Activated T-cell treated with anti-CD3 and anti-CD28 coated beads, Interleukin-2, amount 50 U/mL, for 72 hours (primary cell): ENCODE measurements around the gene NUP133. TPM values are rescaled to one million over a fixed set of nuclear protein-coding genes. Genes with fewer than 3 reads are reported as not detected.
"Not testable (repeated sequence)": the region's sequence is repeated elsewhere in the genome, so short reads cannot be mapped to it uniquely, and the experiment has no call there.

ENCODE experiments used
- ATAC-seq, 2 donors: fragments of 150-1000 bp; cut with Tn5 transposase; replicated peaks in 1 of 2; 2 replicates each; pipeline ENCODE4 v1.10.0; 2021; ENCODE audit warnings: moderate library complexity in 2 of 2, mild to moderate bottlenecking in 1 of 2
- DNase-seq, 2 donors: peaks; one replicate each; pipeline ENCODE4 v3.0.0; 2021 to 2022; ENCODE audit warnings: mixed read lengths in 1 of 2
- H3K27ac Mint-ChIP-seq: one replicate; pipeline ENCODE4 v1.8.0; 2022; ENCODE audit warnings: mild to moderate bottlenecking, moderate library complexity, mixed read lengths
- H3K27me3 Mint-ChIP-seq: one replicate; pipeline ENCODE4 v1.8.0; 2022; ENCODE audit warnings: low read depth, mixed read lengths
- H3K36me3 Mint-ChIP-seq, 2 donors: one replicate each; pipeline ENCODE4 v1.8.0; 2022; ENCODE audit warnings: mixed read lengths in 2 of 2, mild to moderate bottlenecking in 1 of 2; ENCODE audit not compliant: insufficient read depth in 2 of 2
- H3K4me1 Mint-ChIP-seq: one replicate; pipeline ENCODE4 v1.8.0; 2022; ENCODE audit warnings: low read depth, mixed read lengths
- H3K4me3 Mint-ChIP-seq, 2 donors: one replicate each; pipeline ENCODE4 v1.8.0; 2022; ENCODE audit warnings: mild to moderate bottlenecking in 2 of 2, mixed read lengths in 2 of 2, moderate library complexity in 2 of 2
- H3K9me3 Mint-ChIP-seq, 2 donors: one replicate each; pipeline ENCODE4 v1.8.0; 2022; ENCODE audit warnings: mixed read lengths in 2 of 2
- total RNA-seq, 2 donors: library from RNA; stranded (reverse); gene quantifications; one replicate each; pipeline ENCODE4 v1.2.3, GENCODE V29; 2022

Gene NUP133
- total RNA-seq, 2 donors from 2014 or later, result 42.8 to 53.4 TPM

DNA sequence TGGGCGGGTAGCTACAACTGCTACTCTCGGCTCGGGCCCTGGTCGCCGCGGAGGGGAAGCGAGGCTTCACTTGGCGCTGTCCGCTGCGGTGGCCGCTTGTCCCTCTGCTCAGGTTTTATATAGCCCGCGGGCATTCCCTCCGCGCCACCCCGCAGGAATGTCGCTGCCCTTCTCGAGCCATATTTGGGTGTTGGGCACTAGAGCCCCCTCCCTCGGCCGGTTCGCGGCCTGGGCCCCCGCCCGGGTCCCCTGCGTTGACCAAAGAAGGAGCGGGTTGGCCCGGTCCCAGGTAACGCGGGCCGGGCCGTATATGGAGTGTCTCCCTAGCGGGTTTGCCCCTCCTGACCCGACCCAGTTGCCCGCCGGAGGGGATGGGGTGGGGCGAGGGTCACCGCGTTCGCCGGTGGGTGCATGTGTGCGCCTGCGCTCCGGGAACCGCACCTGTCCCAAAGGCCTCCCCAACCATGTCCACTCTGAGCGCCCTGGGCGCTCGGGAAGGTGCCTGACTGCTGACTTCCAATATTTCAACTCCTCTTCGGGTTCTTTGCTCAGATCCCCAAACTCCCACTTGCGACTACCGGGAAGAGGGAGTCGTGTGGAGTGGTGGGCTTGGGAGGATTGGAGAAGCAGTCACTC, 74.0 kb downstream of the NUP133 start, which contains the start of gene ACTA1:
Gene ACTA1, minus strand, starts transcription at position 90 of the 636 bp plus-strand sequence. CDS start 979 bp downstream, outside the sequence.
- H3K4me3 Mint-ChIP-seq, result no peak within 1 kb of the TSS
- peaks cover 84% of the 10 kb centered on the region for H3K27me3 Mint-ChIP-seq
- ATAC-seq, result no peak
- no peak for DNase-seq
- H3K36me3 Mint-ChIP-seq, result peaks cover 3 to 11% of the 10 kb centered on the region in 2 donors
- peaks cover 33% of the 10 kb centered on the region for H3K4me1 Mint-ChIP-seq
- H3K9me3 Mint-ChIP-seq, result no peaks in the 10 kb centered on the region
- no peak within 1 kb of the TSS for H3K27ac Mint-ChIP-seq

DNA sequence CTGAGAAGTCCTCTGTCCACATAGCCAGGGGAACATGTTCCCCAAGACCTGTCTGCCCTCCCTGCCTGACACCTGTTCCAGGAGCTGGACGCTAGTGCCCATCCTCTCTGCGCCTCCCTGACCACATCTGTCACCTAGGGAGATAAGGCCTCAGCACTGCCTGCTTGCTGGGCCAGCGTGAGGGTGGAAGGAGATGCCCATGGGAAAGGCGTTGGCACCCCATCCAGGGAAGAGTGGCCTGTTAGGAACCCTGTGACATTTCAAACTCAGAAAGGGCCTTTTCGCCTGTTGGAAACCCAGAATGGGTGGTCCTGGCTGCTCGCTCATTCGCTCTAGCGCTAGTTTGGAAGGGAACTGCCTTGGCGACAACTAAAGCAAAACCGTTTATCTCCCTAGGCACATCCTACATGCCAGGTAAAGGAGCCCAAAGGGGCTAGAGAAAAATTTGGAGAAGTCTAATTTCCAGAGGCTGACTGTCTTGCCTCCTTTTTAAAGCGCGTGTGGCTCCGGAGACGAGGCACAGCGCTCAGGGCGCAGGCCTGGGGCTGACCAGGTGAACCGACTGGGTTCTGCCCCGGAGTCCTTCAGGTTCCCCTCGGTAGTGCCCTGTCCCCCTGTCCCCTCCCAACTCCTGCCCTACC, 74.7 kb downstream of the NUP133 start:
- ATAC-seq (peak in 1 of 2 donors; percentile 20), DNase-seq (no peak)
- no peak overlapping the region for H3K27ac Mint-ChIP-seq
- H3K36me3 Mint-ChIP-seq, result peaks cover 3 to 7% of the 10 kb centered on the region in 2 donors
- peaks cover 81% of the 10 kb centered on the region for H3K27me3 Mint-ChIP-seq
- H3K9me3 Mint-ChIP-seq, result no peaks in the 10 kb centered on the region
- no peak overlapping the region for H3K4me3 Mint-ChIP-seq
- peaks cover 28% of the 10 kb centered on the region for H3K4me1 Mint-ChIP-seq

DNA sequence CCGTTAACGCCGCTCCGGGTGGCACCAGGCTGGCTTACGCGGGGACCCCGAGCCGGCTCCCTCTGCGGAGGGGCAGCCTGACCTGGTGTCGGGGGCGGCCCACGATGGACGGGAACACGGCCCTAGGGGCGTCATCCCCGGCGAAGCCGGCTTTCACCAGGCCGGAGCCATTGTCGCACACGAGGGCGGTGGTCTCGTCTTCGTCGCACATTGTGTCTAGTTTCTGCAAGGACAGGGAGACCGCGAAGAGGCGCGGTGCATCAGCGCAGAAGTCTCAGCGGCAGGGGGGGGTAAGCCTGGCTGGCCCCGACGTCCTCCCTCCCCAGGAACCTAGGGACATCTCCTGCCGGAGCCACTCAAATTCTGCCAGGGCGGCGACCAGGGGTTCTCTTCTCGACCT, 75.2 kb downstream of the NUP133 start:
- peaks cover 82% of the 10 kb centered on the region for H3K27me3 Mint-ChIP-seq
- H3K27ac Mint-ChIP-seq, result no peak overlapping the region
- H3K9me3 Mint-ChIP-seq, result no peaks in the 10 kb centered on the region
- H3K4me1 Mint-ChIP-seq, result peaks cover 23% of the 10 kb centered on the region
- peaks cover 3 to 4% of the 10 kb centered on the region in 2 donors for H3K36me3 Mint-ChIP-seq
- DNase-seq (no peak), ATAC-seq (no peak)
- no peak overlapping the region for H3K4me3 Mint-ChIP-seq

DNA sequence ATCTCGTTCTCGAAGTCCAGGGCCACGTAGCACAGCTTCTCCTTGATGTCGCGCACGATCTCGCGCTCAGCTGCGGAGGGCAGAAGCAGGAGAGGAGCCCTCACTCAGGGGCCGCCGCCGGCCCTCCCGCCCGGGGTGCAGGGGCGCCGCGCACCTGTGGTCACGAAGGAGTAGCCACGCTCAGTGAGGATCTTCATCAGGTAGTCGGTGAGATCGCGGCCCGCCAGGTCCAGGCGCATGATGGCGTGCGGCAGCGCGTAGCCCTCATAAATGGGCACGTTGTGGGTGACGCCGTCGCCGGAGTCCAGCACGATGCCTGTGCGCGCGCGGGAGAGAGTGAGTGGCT, 76.1 kb downstream of the NUP133 start:
- ATAC-seq, result no peak
- peaks cover 3 to 4% of the 10 kb centered on the region in 2 donors for H3K36me3 Mint-ChIP-seq
- H3K9me3 Mint-ChIP-seq, result no peaks in the 10 kb centered on the region
- peaks cover 80% of the 10 kb centered on the region for H3K27me3 Mint-ChIP-seq
- no peak overlapping the region for H3K27ac Mint-ChIP-seq
- H3K4me3 Mint-ChIP-seq, result peak overlapping the region; percentile 83 to 86
- DNase-seq, result no peak
- peaks cover 20% of the 10 kb centered on the region for H3K4me1 Mint-ChIP-seq

DNA sequence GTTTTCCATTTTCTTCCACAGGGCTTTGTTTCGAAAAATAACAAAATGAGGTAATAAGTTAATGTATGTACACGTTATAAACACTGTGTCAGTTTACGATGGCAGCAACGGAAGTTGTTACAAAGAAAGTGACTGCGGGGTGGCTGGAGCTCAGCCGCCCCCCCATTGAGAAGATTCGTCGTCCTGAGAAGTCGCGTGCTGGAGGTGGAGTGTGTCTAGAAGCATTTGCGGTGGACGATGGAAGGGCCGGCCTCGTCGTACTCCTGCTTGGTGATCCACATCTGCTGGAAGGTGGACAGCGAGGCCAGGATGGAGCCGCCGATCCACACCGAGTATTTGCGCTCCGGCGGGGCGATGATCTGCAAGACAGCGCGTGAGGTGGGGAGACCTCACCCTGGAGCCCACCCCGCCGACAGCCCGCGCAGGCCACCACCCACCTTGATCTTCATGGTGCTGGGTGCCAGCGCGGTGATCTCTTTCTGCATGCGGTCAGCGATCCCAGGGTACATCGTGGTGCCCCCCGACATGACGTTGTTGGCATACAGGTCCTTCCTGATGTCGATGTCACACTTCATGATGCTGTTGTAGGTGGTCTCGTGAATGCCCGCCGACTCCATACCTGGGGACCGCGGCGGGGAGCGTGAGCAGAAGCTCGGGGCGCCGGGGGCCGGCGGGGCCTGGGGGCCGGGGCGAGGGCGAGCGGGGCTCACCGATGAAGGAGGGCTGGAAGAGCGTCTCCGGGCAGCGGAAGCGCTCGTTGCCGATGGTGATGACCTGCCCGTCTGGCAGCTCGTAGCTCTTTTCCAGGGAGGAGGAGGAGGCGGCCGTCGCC, 76.6 kb downstream of the NUP133 start:
- ATAC-seq, result peak in 1 of 2 donors; percentile 51
- Mint-ChIP-seq H3K27ac (peak overlapping the region; percentile 39), H3K27me3 (peaks cover 79% of the 10 kb centered on the region)

DNA sequence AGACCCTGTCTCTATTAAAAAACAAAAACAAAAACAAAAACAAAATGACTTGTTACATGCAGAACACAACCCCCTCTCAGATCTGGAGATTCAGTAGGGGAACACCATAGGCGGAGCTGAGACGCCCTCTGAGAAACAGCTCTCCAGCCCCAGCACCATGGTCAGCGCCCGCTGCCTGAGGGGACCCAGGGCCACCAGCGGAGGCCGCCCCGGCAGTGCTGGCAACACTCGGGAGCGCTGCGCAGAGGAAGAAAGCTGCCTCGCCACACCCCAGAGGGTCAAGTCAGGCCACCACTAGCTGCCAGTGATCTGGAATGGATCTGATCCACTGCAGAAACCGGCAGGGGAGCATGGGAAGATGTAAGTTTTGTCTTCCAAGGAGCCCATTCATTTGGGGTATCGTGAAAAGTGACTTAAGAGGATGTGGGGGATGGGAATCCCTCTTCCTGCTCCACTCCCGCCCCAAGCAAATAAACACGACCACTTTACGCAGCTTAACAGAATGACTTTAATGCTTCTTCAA, 77.3 kb downstream of the NUP133 start:
- ATAC-seq (peak; percentile 52 to 53), DNase-seq (peak; percentile 55 to 59)
- peak overlapping the region; percentile 83 to 86 for H3K4me3 Mint-ChIP-seq
- peaks cover 78% of the 10 kb centered on the region for H3K27me3 Mint-ChIP-seq
- H3K36me3 Mint-ChIP-seq, result peaks cover 3 to 4% of the 10 kb centered on the region in 2 donors
- H3K4me1 Mint-ChIP-seq, result peaks cover 20% of the 10 kb centered on the region
- H3K9me3 Mint-ChIP-seq, result no peaks in the 10 kb centered on the region
- peak overlapping the region; percentile 39 for H3K27ac Mint-ChIP-seq

More for the DNA sequence above, 76.6 kb downstream of the NUP133 start:
- peaks cover 20% of the 10 kb centered on the region for H3K4me1 Mint-ChIP-seq
- peak overlapping the region; percentile 83 to 86 for H3K4me3 Mint-ChIP-seq
- H3K9me3 Mint-ChIP-seq, result no peaks in the 10 kb centered on the region
- DNase-seq, result no peak
- peaks cover 3 to 4% of the 10 kb centered on the region in 2 donors for H3K36me3 Mint-ChIP-seq

DNA sequence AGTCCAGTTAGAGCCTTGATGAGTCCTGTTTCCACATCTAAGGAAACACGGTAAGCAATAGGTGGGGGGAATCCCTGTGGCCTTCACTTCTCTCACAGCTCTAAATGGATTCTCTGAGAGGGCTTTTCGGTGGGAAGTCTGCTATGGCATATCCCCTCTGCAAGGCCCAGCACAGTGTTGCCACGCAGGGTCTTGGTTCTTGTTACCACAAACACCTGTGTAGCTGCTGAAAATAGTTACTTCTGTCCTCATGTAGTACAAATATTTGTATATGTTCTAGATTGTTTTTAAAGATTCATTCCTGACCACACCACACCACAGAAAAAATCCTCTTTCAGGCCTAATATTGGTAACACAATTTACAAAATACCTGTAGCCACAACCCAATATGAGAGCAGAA, 79.9 kb downstream of the NUP133 start:
- ATAC-seq (no peak), DNase-seq (no peak)
- peaks cover 0 to 1% of the 10 kb centered on the region in 2 donors for H3K9me3 Mint-ChIP-seq
- H3K27me3 Mint-ChIP-seq, result peaks cover 76% of the 10 kb centered on the region
- peaks cover 16% of the 10 kb centered on the region for H3K4me1 Mint-ChIP-seq
- no peak overlapping the region for H3K27ac Mint-ChIP-seq
- H3K36me3 Mint-ChIP-seq, result peaks cover 3 to 11% of the 10 kb centered on the region in 2 donors
- no peak overlapping the region for H3K4me3 Mint-ChIP-seq

DNA sequence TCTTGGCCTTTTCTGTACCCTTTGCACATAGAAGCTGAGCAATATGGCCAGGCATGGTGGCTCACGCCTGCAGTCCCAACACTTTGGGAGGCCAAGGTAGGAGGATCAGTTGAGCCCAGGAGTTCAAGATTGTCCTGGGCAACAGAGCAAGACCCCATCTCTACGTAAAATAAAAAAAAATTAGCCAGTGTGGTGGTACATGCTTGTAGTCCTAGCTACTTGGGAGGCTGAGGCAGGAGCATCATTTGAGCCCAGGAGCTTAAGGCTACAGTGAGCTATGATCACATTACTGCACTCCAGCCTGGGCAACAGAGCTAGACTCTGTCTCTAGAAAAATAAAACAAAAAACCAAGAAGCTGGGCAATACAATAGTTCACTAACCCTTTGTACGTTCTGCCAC, 80.6 kb downstream of the NUP133 start:
- Mint-ChIP-seq H3K36me3 (peaks cover 6 to 11% of the 10 kb centered on the region in 2 donors), H3K9me3 (peaks cover 3 to 4% of the 10 kb centered on the region in 2 donors), H3K27ac (no peak overlapping the region), H3K4me1 (peaks cover 12% of the 10 kb centered on the region), H3K27me3 (peaks cover 69% of the 10 kb centered on the region), H3K4me3 (no peak overlapping the region)
- no peak for DNase-seq
- no peak for ATAC-seq

DNA sequence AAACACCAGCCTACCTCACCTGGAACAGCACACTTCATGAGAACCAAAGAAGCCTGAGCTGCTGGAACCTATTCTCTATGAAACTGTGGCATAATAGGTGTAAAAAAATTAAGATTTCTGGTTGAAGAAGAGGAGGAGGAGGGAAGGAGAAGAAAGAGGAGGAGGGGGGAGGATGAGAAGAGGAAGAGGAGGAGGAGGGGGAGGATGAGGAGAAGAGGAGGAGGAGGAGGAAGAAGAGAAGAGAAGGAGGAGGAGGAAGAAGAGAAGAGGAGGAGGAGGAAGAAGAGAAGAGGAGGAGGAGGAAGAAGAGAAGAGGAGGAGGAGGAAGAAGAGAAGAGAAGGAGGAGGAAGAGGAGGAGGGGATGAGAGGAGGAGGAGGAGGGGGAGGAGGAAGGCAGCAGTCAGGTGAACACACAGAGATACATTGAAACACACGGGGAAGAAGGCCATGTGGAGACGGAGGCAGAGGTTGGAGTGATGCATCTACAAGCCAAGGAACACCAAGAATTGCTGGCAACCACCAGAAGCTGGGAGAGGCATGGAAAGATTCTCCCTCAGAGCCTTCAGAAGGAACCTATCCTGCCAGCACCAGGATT, 82.5 kb downstream of the NUP133 start:
- DNase-seq, result no peak
- no peak overlapping the region for H3K27ac Mint-ChIP-seq
- peaks cover 3 to 4% of the 10 kb centered on the region in 2 donors for H3K9me3 Mint-ChIP-seq
- peaks cover 3 to 7% of the 10 kb centered on the region in 2 donors for H3K36me3 Mint-ChIP-seq
- H3K4me1 Mint-ChIP-seq, result peaks cover 2% of the 10 kb centered on the region
- H3K27me3 Mint-ChIP-seq, result peaks cover 52% of the 10 kb centered on the region
- no peak overlapping the region for H3K4me3 Mint-ChIP-seq
- ATAC-seq, result no peak

DNA sequence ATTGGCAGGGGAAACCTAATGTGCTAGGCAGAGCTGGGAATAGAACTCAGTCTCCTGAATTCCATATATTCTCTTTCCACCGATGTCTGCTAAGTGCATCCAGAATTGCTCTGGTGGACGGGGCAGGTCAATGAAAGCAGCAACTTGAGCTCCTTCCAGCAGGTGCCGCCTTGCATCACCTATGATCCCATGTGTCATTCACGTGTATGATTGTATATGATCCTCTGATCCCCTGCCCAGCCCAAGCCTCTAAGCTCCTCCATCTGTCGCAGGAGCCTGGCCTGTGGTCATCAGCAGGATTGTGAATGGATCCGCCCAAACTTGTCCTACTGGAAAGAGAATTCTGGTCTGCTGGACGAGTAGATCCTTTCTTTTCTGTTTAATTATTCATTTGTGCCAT, 87.4 kb downstream of the NUP133 start:
- H3K36me3 Mint-ChIP-seq, result peaks cover 3 to 7% of the 10 kb centered on the region in 2 donors
- H3K27me3 Mint-ChIP-seq, result peaks cover 31% of the 10 kb centered on the region
- no peak for ATAC-seq

DNA sequence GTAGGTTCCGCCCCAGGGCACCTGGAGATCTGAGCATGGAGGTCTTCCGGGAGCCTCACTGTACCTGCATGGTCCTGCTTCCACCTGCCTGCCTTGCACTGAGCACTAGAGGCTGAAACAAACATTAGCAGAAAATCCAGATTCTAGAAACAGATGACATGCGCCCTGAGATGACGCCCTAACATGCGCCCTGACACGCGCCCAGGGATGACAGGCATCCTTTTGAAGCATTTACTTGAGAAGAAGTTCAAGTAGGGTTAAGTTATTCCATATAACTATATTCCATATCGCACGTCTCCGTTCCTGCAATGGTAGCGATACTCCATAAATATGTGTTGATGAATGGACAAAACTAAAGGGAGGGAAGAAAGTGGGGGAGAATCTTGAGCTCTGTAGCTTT, 87.9 kb downstream of the NUP133 start:
- H3K9me3 Mint-ChIP-seq, result peaks cover 3 to 4% of the 10 kb centered on the region in 2 donors
- H3K36me3 Mint-ChIP-seq, result peaks cover 3 to 7% of the 10 kb centered on the region in 2 donors
- no peak overlapping the region for H3K27ac Mint-ChIP-seq
- peaks cover 26% of the 10 kb centered on the region for H3K27me3 Mint-ChIP-seq
- H3K4me3 Mint-ChIP-seq, result no peak overlapping the region
- ATAC-seq, result no peak
- no peak for DNase-seq
- no peaks in the 10 kb centered on the region for H3K4me1 Mint-ChIP-seq

More for the DNA sequence above, 87.4 kb downstream of the NUP133 start:
- no peak overlapping the region for H3K27ac Mint-ChIP-seq
- peaks cover 3 to 4% of the 10 kb centered on the region in 2 donors for H3K9me3 Mint-ChIP-seq
- H3K4me1 Mint-ChIP-seq, result no peaks in the 10 kb centered on the region
- DNase-seq, result no peak
- H3K4me3 Mint-ChIP-seq, result no peak overlapping the region

DNA sequence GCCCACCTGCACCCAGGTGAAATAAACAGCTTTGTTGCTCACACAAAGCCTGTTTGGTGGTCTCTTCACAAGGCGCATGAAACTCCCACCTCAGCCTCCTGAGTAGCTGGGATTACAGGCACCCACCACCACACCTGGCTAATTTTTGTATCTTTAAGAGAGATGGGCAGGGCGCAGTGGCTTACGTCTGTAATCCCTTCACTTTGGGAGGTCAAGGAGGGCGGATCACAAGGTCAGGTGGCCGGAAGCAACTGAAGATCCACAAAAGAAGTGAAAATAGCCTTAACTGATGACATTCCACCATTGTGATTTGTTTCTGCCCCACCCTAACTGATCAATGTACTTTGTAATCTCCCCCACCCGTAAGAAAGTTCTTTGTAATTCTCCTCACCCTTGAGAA, 89.6 kb downstream of the NUP133 start:
- not testable (repeated sequence) for H3K4me1 Mint-ChIP-seq, H3K4me3 Mint-ChIP-seq, DNase-seq, H3K9me3 Mint-ChIP-seq, H3K27ac Mint-ChIP-seq, H3K36me3 Mint-ChIP-seq, ATAC-seq
- peaks cover 14% of the 10 kb centered on the region for H3K27me3 Mint-ChIP-seq
